Cardiac fibroblast (primary cell): Measurements from ENCODE around the gene LEMD3.

ENCODE experiments used
- DNase-seq, 2 donors: peaks; one replicate each; pipeline versions ENCODE4 v3.0.0 to v3.0.0-alpha.2; 2010; ENCODE audit warnings: low read depth in 2 of 2
- H3K4me3 ChIP-seq, 2 donors: replicated peaks in 1 of 2; 1 replicate in 1 of 2; 2 replicates in 1 of 2; pipeline ENCODE4 v1.5.1; 2011; ENCODE audit warnings: low read depth in 2 of 2, low read length in 2 of 2, mild to moderate bottlenecking in 2 of 2, moderate library complexity in 1 of 2
- TF ChIP-seq, protein P1 (sequence below): IDR thresholded peaks from one replicate; pipeline ENCODE4 v1.5.1; 2011; ENCODE audit warnings: low read depth, mild to moderate bottlenecking, low read length, inconsistent platforms

Gene LEMD3

DNA sequence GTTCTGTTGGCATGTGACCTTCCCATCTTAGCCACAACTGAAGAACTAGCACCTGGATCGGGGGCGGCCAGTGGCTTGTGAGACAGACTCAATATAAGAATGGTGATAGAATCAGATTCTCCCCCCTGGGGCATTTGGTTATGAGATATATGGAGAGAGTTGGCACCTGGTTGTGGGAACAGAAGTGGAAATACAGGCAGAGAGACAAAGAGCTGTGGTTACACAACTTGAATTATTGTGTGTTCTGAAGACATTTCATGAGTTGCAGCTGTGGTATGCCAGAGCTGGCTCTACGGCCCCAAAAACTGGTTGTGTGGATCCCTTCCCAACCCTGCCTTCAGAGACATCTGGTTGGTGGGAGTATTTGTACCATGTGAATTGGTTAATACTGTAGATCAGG, 106.2 kb downstream of the LEMD3 start:
- DNase-seq, result peak in 1 of 2 donors; percentile 8
- no peak overlapping the region for H3K4me3 ChIP-seq
- TF ChIP-seq, protein P1, sequence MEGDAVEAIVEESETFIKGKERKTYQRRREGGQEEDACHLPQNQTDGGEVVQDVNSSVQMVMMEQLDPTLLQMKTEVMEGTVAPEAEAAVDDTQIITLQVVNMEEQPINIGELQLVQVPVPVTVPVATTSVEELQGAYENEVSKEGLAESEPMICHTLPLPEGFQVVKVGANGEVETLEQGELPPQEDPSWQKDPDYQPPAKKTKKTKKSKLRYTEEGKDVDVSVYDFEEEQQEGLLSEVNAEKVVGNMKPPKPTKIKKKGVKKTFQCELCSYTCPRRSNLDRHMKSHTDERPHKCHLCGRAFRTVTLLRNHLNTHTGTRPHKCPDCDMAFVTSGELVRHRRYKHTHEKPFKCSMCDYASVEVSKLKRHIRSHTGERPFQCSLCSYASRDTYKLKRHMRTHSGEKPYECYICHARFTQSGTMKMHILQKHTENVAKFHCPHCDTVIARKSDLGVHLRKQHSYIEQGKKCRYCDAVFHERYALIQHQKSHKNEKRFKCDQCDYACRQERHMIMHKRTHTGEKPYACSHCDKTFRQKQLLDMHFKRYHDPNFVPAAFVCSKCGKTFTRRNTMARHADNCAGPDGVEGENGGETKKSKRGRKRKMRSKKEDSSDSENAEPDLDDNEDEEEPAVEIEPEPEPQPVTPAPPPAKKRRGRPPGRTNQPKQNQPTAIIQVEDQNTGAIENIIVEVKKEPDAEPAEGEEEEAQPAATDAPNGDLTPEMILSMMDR, result no peak

DNA sequence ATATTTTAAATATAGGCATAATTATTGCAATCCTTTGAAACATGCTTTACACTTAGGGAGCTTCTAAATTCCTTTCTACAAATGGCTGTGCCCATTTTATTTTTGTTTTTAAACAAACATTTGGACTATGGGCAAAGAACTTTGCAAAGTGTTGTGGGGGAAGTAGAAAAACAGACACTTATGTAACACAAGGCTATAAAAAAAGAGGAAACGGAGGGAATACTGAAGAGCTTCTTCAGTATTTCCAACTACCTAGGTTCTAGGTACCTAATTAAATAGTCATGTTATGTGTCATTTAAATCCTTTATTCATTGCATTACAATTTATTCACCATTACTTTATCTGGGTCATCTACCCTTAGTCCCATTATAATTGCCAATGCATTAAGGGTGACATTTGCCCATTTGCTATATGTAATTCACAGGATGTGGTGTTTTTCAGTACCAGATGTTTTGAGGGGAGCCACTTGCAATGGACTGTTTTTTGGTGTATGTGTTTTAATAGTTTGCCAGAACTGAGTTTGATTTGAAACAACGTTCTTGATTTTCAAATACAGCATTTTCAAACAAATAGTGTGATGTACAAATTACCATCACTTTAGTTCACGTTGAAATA, 107.6 kb downstream of the LEMD3 start:
- no peak overlapping the region for H3K4me3 ChIP-seq
- no peak for DNase-seq
- TF ChIP-seq, protein P1, result no peak

DNA sequence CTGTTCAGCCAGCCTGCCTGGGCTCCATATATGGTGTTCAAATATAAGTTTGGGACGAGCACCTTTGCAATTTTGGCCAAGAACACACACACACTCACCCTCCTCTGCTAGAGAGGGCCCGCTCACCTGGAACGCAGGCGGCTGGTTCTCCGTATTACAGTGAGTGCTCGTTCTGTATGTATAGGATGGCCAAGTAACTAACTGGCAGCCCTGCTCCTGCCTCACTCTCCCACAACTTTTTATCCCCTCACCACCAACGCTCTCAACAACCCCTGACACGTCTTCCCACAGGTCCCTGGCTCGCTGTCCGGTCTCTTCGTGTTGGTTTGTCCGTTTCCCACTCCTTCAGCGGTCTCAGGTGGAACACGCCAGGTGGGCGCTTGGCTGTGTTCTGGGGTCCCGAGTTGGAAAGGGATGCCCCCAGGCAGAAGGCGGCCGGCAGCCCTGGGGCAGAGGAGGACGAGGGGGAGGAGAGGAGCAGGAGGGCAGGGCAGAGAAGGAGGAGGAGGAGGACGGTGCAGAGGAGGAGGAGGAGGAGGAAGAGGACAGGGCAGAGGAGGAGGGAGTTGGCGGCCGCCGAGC, 108.7 kb downstream of the LEMD3 start:
- peak in 1 of 2 donors; percentile 7 for DNase-seq
- TF ChIP-seq, protein P1, result no peak
- peak overlapping the region; percentile 93 to 95 for H3K4me3 ChIP-seq

DNA sequence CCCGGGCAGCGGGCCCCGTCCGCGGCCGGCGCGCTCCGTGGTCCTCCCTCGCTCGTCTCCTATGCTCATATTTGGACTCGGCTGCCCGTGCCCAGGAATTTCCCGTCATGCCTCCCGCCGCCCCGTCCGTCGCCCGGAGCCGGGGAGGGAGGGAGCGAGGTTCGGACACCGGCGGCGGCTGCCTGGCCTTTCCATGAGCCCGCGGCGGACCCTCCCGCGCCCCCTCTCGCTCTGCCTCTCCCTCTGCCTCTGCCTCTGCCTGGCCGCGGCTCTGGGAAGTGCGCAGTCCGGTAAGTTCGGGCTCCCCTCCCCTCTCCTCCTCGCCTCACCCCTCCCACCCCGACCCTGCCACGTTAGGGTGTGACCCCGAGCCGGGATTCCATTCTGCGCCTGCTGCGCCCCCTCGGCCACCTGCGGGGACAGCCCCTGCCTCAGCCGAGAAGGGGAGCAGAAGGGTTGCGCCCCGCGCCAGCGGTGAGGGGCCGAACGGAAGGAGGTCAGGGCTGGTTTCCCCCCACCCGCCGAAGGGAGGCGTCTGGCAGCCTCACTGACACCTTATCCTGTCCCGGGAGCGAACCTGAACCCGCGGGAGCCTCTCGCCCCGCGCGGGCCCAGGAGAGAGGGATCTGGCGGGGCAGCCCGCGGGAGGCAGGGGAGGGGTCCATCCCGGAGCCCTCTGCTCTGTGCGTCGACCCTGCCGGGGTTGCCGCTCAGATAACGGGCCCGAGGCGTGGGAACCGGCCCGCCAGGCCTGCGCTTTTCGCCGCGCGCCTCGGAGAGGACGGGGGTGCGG, 109.4 kb downstream of the LEMD3 start, which contains the start of gene MSRB3:
Gene MSRB3 (plus strand): TSS at position 108 of the 793 bp plus-strand sequence. CDS start 29,897 bp downstream, outside the sequence.
- TF ChIP-seq, protein P1, result no peak
- DNase-seq, result peak; percentile 76 to 85
- H3K4me3 ChIP-seq, result peak within 1 kb of the TSS; percentile 93 to 95

DNA sequence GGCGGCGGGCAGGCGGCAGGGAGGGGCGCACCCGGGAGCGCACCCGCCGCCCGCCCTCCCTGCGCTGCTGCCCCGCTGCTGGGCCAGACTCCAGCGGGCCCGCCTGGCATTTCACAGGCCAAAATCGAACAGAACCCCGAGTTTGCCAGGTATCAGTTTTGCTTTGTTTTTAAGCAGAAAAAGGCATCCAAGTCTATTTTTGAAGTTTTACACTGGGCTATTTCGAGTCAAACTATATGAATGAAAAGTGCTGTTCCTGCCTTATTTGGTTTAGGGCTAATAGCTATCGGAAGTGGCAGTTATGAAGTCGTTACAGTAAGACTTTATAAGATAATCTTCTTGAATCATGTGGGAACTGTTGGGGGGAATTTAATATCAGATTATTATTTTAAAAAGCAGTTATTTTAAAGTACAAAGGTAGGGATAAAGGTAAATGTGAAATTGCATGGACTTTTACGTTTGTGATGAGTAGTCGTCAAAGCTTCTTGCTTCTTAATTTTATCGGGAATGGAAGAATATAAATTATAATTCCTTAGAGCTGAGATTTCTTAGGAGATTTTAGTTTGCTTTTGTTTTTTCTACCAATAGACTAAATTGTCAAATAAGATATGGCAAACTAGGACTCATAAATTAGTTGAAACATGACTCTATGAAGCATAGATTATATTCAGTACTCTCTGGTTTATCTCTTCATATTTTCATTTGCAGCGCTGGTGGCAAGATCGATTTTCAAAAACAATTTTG, 110.2 kb downstream of the LEMD3 start:
- TF ChIP-seq, protein P1, result no peak
- peak; percentile 40 to 46 for DNase-seq

DNA sequence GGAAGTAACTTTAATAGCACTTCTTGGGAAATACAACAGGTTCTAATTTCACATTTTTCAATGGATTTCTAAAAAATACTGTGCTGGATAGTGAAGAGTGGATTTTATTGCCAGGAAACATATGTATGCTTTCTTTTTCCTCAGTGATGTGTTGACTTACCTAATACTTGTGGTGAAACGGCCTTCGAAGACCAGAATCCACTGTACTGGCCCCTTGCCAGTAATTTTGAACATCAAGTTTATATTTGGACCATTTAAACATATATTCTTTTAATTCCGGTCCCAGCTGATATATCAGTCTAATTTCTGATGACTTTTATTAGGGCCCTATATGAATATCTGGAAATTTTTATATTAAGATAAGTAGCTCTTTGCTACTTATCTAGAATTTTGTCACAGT, 110.9 kb downstream of the LEMD3 start:
- peak overlapping the region in 1 of 2 donors; percentile 95 for H3K4me3 ChIP-seq
- TF ChIP-seq, protein P1, result no peak
- DNase-seq, result peak; percentile 39 to 63

More for the DNA sequence above, 110.2 kb downstream of the LEMD3 start:
- peak overlapping the region; percentile 93 to 95 for H3K4me3 ChIP-seq
